Measurements from ENCODE around the gene ANGPTL2. TPM values are rescaled to one million over a fixed set of nuclear protein-coding genes. Genes with fewer than 3 reads are reported as not detected.

Gene ANGPTL2
- total RNA-seq, 1 experiment from 2014 or later = 0.20 TPM

DNA sequence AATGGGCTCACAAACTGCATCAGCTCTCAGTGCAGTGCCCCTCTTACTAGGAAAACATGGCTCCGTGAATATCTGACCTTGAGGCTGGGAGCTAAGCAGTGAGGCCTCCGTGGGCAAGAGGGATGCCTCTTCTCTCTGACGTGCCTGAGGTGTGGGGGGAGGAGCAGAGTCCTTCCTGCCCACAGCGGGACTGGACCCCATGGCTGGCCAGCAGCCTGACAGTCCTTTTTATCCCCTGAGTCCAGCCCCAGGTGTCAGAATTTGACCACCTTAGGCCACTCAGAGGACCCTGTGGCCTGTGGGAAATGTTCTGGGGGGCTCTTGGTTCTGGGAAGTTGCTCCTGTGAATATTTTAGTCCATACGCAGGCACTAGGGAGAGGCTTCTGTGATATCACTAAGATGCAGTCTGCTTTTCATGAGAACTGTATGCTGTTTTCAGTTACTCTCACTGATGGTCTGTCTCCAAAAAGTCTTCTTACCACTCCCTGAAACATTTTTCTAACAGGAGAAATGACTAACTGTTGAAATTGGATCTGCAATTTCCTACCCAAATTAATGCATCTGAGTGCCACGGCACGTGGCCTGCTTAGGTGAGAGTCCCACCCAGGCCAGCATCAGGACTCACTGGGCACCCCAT lies 23.4 kb downstream of the ANGPTL2 start:
- Histone ChIP-seq H3K27me3 (ENCODE audit: insufficient read depth, low read length) (no peaks in the 10 kb centered on the region), H3K9me3 (ENCODE audit: control insufficient read depth in 1 of 2, insufficient read depth in 1 of 2, low read depth in 1 of 2, low read length in 2 of 2) (no peaks in the 10 kb centered on the region), H3K4me3 (replicated peaks in 1 of 2; ENCODE audit: low read depth in 1 of 2, low read length in 2 of 2) (no peak overlapping the region), H3K9me2 (ENCODE audit: insufficient read depth) (no peaks in the 10 kb centered on the region), H3K4me1 (ENCODE audit: control insufficient read depth in 1 of 2, insufficient read depth in 2 of 2, low read length in 2 of 2) (no peaks in the 10 kb centered on the region), H3K27ac (ENCODE audit: low read depth, low read length) (no peak overlapping the region), H4K20me1 (ENCODE audit: insufficient read depth) (no peaks in the 10 kb centered on the region), H3K4me2 (ENCODE audit: low read length) (no peak overlapping the region), H3K36me3 (ENCODE audit: control insufficient read depth in 1 of 2, insufficient read depth in 2 of 2, low read length in 2 of 2) (no peaks in the 10 kb centered on the region), H2AFZ (ENCODE audit: low read depth, low read length, poor library complexity, severe bottlenecking) (no peak overlapping the region), H3K9ac (ENCODE audit: low read length) (no peak overlapping the region), H3K79me2 (ENCODE audit: insufficient read depth, low read length) (no peaks in the 10 kb centered on the region)
- TF ChIP-seq POLR2AphosphoS5 (IDR thresholded peaks at IDR 0.05; ENCODE audit: low read depth, low read length) (no peak), TCF7L2 (IDR thresholded peaks at IDR 0.05; ENCODE audit: borderline replicate concordance, extremely low read depth, insufficient read depth, insufficient read length) (no peak), JUND (IDR thresholded peaks at IDR 0.05) (no peak), EZH2 (IDR thresholded peaks at IDR 0.05) (no peak), YY1 (IDR thresholded peaks at IDR 0.05; ENCODE audit: extremely low read depth, insufficient replicate concordance, low read depth, low read length) (no peak), EGR1 (IDR thresholded peaks at IDR 0.05; ENCODE audit: low read depth) (no peak), ELF1 (IDR thresholded peaks at IDR 0.05; ENCODE audit: borderline replicate concordance, low read depth) (no peak), ZNF274 (IDR thresholded peaks at IDR 0.05; ENCODE audit: low read depth, low read length) (no peak)
- TF ChIP-seq, protein P1, sequence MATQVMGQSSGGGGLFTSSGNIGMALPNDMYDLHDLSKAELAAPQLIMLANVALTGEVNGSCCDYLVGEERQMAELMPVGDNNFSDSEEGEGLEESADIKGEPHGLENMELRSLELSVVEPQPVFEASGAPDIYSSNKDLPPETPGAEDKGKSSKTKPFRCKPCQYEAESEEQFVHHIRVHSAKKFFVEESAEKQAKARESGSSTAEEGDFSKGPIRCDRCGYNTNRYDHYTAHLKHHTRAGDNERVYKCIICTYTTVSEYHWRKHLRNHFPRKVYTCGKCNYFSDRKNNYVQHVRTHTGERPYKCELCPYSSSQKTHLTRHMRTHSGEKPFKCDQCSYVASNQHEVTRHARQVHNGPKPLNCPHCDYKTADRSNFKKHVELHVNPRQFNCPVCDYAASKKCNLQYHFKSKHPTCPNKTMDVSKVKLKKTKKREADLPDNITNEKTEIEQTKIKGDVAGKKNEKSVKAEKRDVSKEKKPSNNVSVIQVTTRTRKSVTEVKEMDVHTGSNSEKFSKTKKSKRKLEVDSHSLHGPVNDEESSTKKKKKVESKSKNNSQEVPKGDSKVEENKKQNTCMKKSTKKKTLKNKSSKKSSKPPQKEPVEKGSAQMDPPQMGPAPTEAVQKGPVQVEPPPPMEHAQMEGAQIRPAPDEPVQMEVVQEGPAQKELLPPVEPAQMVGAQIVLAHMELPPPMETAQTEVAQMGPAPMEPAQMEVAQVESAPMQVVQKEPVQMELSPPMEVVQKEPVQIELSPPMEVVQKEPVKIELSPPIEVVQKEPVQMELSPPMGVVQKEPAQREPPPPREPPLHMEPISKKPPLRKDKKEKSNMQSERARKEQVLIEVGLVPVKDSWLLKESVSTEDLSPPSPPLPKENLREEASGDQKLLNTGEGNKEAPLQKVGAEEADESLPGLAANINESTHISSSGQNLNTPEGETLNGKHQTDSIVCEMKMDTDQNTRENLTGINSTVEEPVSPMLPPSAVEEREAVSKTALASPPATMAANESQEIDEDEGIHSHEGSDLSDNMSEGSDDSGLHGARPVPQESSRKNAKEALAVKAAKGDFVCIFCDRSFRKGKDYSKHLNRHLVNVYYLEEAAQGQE (IDR thresholded peaks at IDR 0.05; ENCODE audit: low read depth) = no peak
- DNase-seq (ENCODE audit: low read depth, low spot score) (no peak), ATAC-seq (no peak)
- ChIA-PET RAD21 (ENCODE audit: low non-redundant PET in 1 of 2, low total read pairs in 2 of 2, uncharacterized antibody in 2 of 2, unreplicated experiment in 2 of 2) (no interaction called here), CTCF (no interaction called here), POLR2A (no interaction called here)
- intact Hi-C loops (cut with micrococcal nuclease) = no loop called here
- BruUV-seq (replicated peaks) = no TSS peak

All from HCT116 (cell line).